Measurements from ENCODE around the gene L3MBTL2. TPM values are rescaled to one million over a fixed set of nuclear protein-coding genes. Genes with fewer than 3 reads are reported as not detected.

L3MBTL2 gene
- total and polyA plus RNA-seq, 9 donors, result 13.0 to 19.4 (median 15.2) TPM

GRCh38 chr22:41229730-41230400, 24.8 kb downstream of the L3MBTL2 start:
- Histone ChIP-seq H3K4me3 (ENCODE audit: low read length) (no peak overlapping the region), H3K4me1 (ENCODE audit: control insufficient read depth, insufficient read depth, low read length) (no peaks in the 10 kb centered on the region), H3K27ac (ENCODE audit: low read length) (no peak overlapping the region), H3K27me3 (ENCODE audit: control insufficient read depth, insufficient read depth, low read length) (no peaks in the 10 kb centered on the region), H3K9me3 (replicated peaks; ENCODE audit: control insufficient read depth, low read depth, low read length) (no peaks in the 10 kb centered on the region), H3K36me3 (ENCODE audit: control insufficient read depth, insufficient read depth, low read length) (peaks cover 45% of the 10 kb centered on the region)
- no peak for DNase-seq
- WGBS (ENCODE audit: insufficient coverage), result 75% methylated on average over 7 of the region's 17 CpGs

- H3K4me1 ChIP-seq (ENCODE audit: control insufficient read depth, insufficient read depth, low read length), result peaks cover 5% of the 10 kb centered on the region
- 78% methylated on average over 9 of the region's 9 CpGs for WGBS (ENCODE audit: insufficient coverage)
- no peaks in the 10 kb centered on the region for H3K27me3 ChIP-seq (ENCODE audit: control insufficient read depth, insufficient read depth, low read length)
- H3K9me3 ChIP-seq (replicated peaks; ENCODE audit: control insufficient read depth, low read depth, low read length), result no peaks in the 10 kb centered on the region
- DNase-seq, result no peak
- H3K36me3 ChIP-seq (ENCODE audit: control insufficient read depth, insufficient read depth, low read length), result peaks cover 40% of the 10 kb centered on the region
- H3K27ac ChIP-seq (ENCODE audit: low read length), result no peak overlapping the region
- H3K4me3 ChIP-seq (ENCODE audit: low read length), result no peak overlapping the region
Observed at GRCh38 chr22:41230401-41230785, 25.3 kb downstream of the L3MBTL2 start.

- WGBS (ENCODE audit: insufficient coverage), result 94% methylated on average over 7 of the region's 7 CpGs
- Histone ChIP-seq H3K27me3 (ENCODE audit: control insufficient read depth, insufficient read depth, low read length) (no peaks in the 10 kb centered on the region), H3K9me3 (replicated peaks; ENCODE audit: control insufficient read depth, low read depth, low read length) (no peaks in the 10 kb centered on the region), H3K4me3 (ENCODE audit: low read length) (no peak overlapping the region), H3K36me3 (ENCODE audit: control insufficient read depth, insufficient read depth, low read length) (peaks cover 32% of the 10 kb centered on the region), H3K27ac (ENCODE audit: low read length) (no peak overlapping the region), H3K4me1 (ENCODE audit: control insufficient read depth, insufficient read depth, low read length) (peaks cover 6% of the 10 kb centered on the region)
- DNase-seq, result no peak
Observed at GRCh38 chr22:41231369-41231768, 26.3 kb downstream of the L3MBTL2 start.

- H3K9me3 ChIP-seq (replicated peaks; ENCODE audit: control insufficient read depth, low read depth, low read length), result no peaks in the 10 kb centered on the region
- H3K4me3 ChIP-seq (ENCODE audit: low read length), result no peak overlapping the region
- WGBS (ENCODE audit: insufficient coverage), result 80% methylated on average over 15 of the region's 19 CpGs
- peaks cover 20% of the 10 kb centered on the region for H3K4me1 ChIP-seq (ENCODE audit: control insufficient read depth, insufficient read depth, low read length)
- H3K27me3 ChIP-seq (ENCODE audit: control insufficient read depth, insufficient read depth, low read length), result no peaks in the 10 kb centered on the region
- DNase-seq, result no peak
- H3K27ac ChIP-seq (ENCODE audit: low read length), result no peak overlapping the region
- peaks cover 8% of the 10 kb centered on the region for H3K36me3 ChIP-seq (ENCODE audit: control insufficient read depth, insufficient read depth, low read length)
Observed at GRCh38 chr22:41234815-41235695, 29.9 kb downstream of the L3MBTL2 start.

GRCh38 chr22:41237036-41237706, 32.1 kb downstream of the L3MBTL2 start:
- no peak for DNase-seq
- peak overlapping the region; percentile 30 for H3K4me3 ChIP-seq (ENCODE audit: low read length)
- H3K9me3 ChIP-seq (replicated peaks; ENCODE audit: control insufficient read depth, low read depth, low read length), result no peaks in the 10 kb centered on the region
- WGBS (ENCODE audit: insufficient coverage), result 46% methylated on average over 33 of the region's 33 CpGs
- H3K27me3 ChIP-seq (ENCODE audit: control insufficient read depth, insufficient read depth, low read length), result no peaks in the 10 kb centered on the region
- H3K36me3 ChIP-seq (ENCODE audit: control insufficient read depth, insufficient read depth, low read length), result no peaks in the 10 kb centered on the region
- peaks cover 25% of the 10 kb centered on the region for H3K4me1 ChIP-seq (ENCODE audit: control insufficient read depth, insufficient read depth, low read length)
- no peak overlapping the region for H3K27ac ChIP-seq (ENCODE audit: low read length)

- no peak overlapping the region for H3K27ac ChIP-seq (ENCODE audit: low read length)
- no peaks in the 10 kb centered on the region for H3K27me3 ChIP-seq (ENCODE audit: control insufficient read depth, insufficient read depth, low read length)
- H3K36me3 ChIP-seq (ENCODE audit: control insufficient read depth, insufficient read depth, low read length), result no peaks in the 10 kb centered on the region
- DNase-seq, result peak; percentile 74
- peaks cover 25% of the 10 kb centered on the region for H3K4me1 ChIP-seq (ENCODE audit: control insufficient read depth, insufficient read depth, low read length)
- peak overlapping the region; percentile 30 for H3K4me3 ChIP-seq (ENCODE audit: low read length)
- H3K9me3 ChIP-seq (replicated peaks; ENCODE audit: control insufficient read depth, low read depth, low read length), result no peaks in the 10 kb centered on the region
- WGBS (ENCODE audit: insufficient coverage), result 8% methylated on average over 96 of the region's 97 CpGs
Observed at GRCh38 chr22:41237707-41238569, 32.8 kb downstream of the L3MBTL2 start.

- no peaks in the 10 kb centered on the region for H3K36me3 ChIP-seq (ENCODE audit: control insufficient read depth, insufficient read depth, low read length)
- no peaks in the 10 kb centered on the region for H3K27me3 ChIP-seq (ENCODE audit: control insufficient read depth, insufficient read depth, low read length)
- H3K4me1 ChIP-seq (ENCODE audit: control insufficient read depth, insufficient read depth, low read length), result peaks cover 25% of the 10 kb centered on the region
- H3K9me3 ChIP-seq (replicated peaks; ENCODE audit: control insufficient read depth, low read depth, low read length), result no peaks in the 10 kb centered on the region
- H3K27ac ChIP-seq (ENCODE audit: low read length), result no peak overlapping the region
- no peak overlapping the region for H3K4me3 ChIP-seq (ENCODE audit: low read length)
- DNase-seq, result no peak
- 79% methylated on average over 26 of the region's 32 CpGs for WGBS (ENCODE audit: insufficient coverage)
Observed at GRCh38 chr22:41238570-41239442, 33.7 kb downstream of the L3MBTL2 start.

GRCh38 chr22:41239443-41240128, 34.5 kb downstream of the L3MBTL2 start:
- Histone ChIP-seq H3K4me3 (ENCODE audit: low read length) (no peak overlapping the region), H3K9me3 (replicated peaks; ENCODE audit: control insufficient read depth, low read depth, low read length) (no peaks in the 10 kb centered on the region), H3K36me3 (ENCODE audit: control insufficient read depth, insufficient read depth, low read length) (no peaks in the 10 kb centered on the region), H3K27ac (ENCODE audit: low read length) (no peak overlapping the region), H3K4me1 (ENCODE audit: control insufficient read depth, insufficient read depth, low read length) (peaks cover 25% of the 10 kb centered on the region), H3K27me3 (ENCODE audit: control insufficient read depth, insufficient read depth, low read length) (no peaks in the 10 kb centered on the region)
- no peak for DNase-seq
- WGBS (ENCODE audit: insufficient coverage), result 87% methylated on average over 7 of the region's 16 CpGs

Data from muscle of leg (tissue), 11 donors.